ENCODE measurements around the gene TAS1R3. TPM values are rescaled to one million over a fixed set of nuclear protein-coding genes. Genes with fewer than 3 reads are reported as not detected.

TAS1R3 gene
- total and polyA plus RNA-seq, 10 of the 15 experiments (the other 5 are each of a cell fraction or from before 2014, with no cell fraction given), result 0.04 to 0.51 (median 0.08) TPM; not detected in 3

- no peak overlapping the region for H2AFZ ChIP-seq (ENCODE audit: control insufficient read depth, low read depth, low read length)
- RAD21 ChIA-PET (ENCODE audit: unreplicated experiment), result no interaction called here
- no peaks in the 10 kb centered on the region for H3K27me3 ChIP-seq (replicated peaks in 1 of 2; ENCODE audit: control insufficient read depth in 2 of 2, insufficient read depth in 2 of 2, low read length in 1 of 2)
- intact Hi-C loops (cut with micrococcal nuclease; ENCODE audit: unreplicated experiment), result no loop called here
- no peak overlapping the region for H3K4me3 ChIP-seq
- H3K27ac ChIP-seq (ENCODE audit: control insufficient read depth, insufficient read depth), result no peak overlapping the region
- no peaks in the 10 kb centered on the region for H3K36me3 ChIP-seq (ENCODE audit: control insufficient read depth in 2 of 2, insufficient read depth in 2 of 2, low read length in 1 of 2)
- ATAC-seq (no peak), FAIRE-seq (no peak), DNase-seq (ENCODE audit: low read depth, low spot score) (no peak)
- WGBS (ENCODE audit: insufficient coverage, insufficient replicate concordance, low lambda C conversion rate, missing lambda C conversion rate), result 77% methylated on average over 20 of the region's 20 CpGs
- H3K9ac ChIP-seq (ENCODE audit: control insufficient read depth, insufficient read depth, low read length), result no peak overlapping the region
- peaks cover 5% of the 10 kb centered on the region for H3K4me1 ChIP-seq (ENCODE audit: control insufficient read depth, insufficient read depth, low read length)
- no peaks in the 10 kb centered on the region for H3K9me3 ChIP-seq (replicated peaks; ENCODE audit: control insufficient read depth, insufficient read depth, low read length)
- no peak overlapping the region for H3K4me2 ChIP-seq (ENCODE audit: control insufficient read depth, insufficient read depth)
- peak; percentile 20; the same call in 1 of the 2 replicates for TF ChIP-seq PAX5 (IDR thresholded peaks at IDR 0.05; ENCODE audit: borderline replicate concordance, low read depth, low read length)
- TF ChIP-seq SUZ12 (IDR thresholded peaks at IDR 0.05; ENCODE audit: unreplicated experiment), result no peak
- no peak for TF ChIP-seq DPF2 (IDR thresholded peaks at IDR 0.05)
- no peak for TF ChIP-seq TARDBP (IDR thresholded peaks at IDR 0.05; ENCODE audit: borderline replicate concordance)
- CTCF ChIA-PET, result no interaction called here
- no peaks in the 10 kb centered on the region for H3K79me2 ChIP-seq (ENCODE audit: control insufficient read depth, insufficient read depth, low read length)
- in situ Hi-C loops (cut with MboI), result no loop called here
- POLR2A ChIA-PET, result no interaction called here
- BruUV-seq (replicated peaks), result no TSS peak
- H4K20me1 ChIP-seq (ENCODE audit: control insufficient read depth, insufficient read depth), result no peaks in the 10 kb centered on the region
- SMC1A ChIA-PET (ENCODE audit: uncharacterized antibody, unreplicated experiment), result no interaction called here
Measured at GRCh38 chr1:1360506-1361169, 29.6 kb downstream of the TAS1R3 start.

DNA sequence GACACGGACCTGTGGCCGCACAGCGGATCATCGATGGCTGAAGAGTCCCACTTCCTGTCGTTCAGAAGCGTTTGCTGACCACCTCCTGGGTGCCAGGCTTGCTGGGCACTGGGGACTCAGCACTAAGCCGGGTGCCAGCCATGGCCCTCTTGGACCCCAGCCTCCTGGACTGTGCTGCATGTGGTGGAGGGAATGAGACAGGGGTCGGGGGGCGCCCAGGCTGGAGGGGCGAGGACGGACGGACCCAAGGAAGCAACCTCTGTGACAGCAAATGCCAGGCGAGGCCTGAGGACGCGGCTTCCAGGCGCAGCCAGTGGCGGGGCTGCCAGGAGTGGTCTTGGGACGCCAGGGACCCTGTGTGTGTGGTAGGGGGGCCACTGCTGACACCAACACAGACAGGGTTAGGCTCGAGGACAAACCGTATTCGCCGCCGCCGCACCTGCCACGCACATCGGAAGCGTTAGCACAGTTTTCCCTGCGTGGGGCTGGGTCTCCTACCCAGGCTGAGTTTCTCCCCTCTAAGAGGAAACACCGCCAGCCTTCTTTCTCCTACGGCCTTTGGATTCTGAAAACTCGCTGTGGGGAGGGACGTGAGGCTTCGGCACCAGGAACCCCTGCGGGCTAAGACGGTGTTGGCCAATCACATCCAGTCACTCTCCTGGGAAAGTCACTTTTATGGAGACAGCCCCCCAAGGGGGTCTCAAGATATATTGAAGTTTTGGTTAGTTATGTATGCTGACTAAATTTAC, 30.3 kb downstream of the TAS1R3 start:
- no peaks in the 10 kb centered on the region; the same call in 2 of the 3 replicates for H3K9me3 ChIP-seq (replicated peaks; ENCODE audit: control insufficient read depth, insufficient read depth, low read length)
- no peak overlapping the region for H3K4me3 ChIP-seq
- H3K27me3 ChIP-seq (replicated peaks in 1 of 2; ENCODE audit: control insufficient read depth in 2 of 2, insufficient read depth in 2 of 2, low read length in 1 of 2), result no peaks in the 10 kb centered on the region
- no peak for ATAC-seq
- no peak overlapping the region for H3K4me2 ChIP-seq (ENCODE audit: control insufficient read depth, insufficient read depth)
- TF ChIP-seq HDGF (IDR thresholded peaks at IDR 0.05), result no peak
- TF ChIP-seq, protein P1, sequence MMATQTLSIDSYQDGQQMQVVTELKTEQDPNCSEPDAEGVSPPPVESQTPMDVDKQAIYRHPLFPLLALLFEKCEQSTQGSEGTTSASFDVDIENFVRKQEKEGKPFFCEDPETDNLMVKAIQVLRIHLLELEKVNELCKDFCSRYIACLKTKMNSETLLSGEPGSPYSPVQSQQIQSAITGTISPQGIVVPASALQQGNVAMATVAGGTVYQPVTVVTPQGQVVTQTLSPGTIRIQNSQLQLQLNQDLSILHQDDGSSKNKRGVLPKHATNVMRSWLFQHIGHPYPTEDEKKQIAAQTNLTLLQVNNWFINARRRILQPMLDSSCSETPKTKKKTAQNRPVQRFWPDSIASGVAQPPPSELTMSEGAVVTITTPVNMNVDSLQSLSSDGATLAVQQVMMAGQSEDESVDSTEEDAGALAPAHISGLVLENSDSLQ (IDR thresholded peaks at IDR 0.05), result no peak
- DNase-seq (ENCODE audit: low read depth, low spot score), result no peak
- ChIA-PET POLR2A (no interaction called here), SMC1A (ENCODE audit: uncharacterized antibody, unreplicated experiment) (no interaction called here), CTCF (no interaction called here), RAD21 (ENCODE audit: unreplicated experiment) (no interaction called here)
- no peak for FAIRE-seq
- BruUV-seq (replicated peaks), result no TSS peak
- 72% methylated on average over 35 of the region's 35 CpGs for WGBS (ENCODE audit: insufficient coverage, insufficient replicate concordance, low lambda C conversion rate, missing lambda C conversion rate)
- H2AFZ ChIP-seq (ENCODE audit: control insufficient read depth, low read depth, low read length), result no peak overlapping the region
- intact Hi-C loops (cut with micrococcal nuclease; ENCODE audit: unreplicated experiment) (no loop called here), in situ Hi-C loops (cut with MboI) (no loop called here)
- no peak overlapping the region for H3K27ac ChIP-seq (ENCODE audit: control insufficient read depth, insufficient read depth)
- H4K20me1 ChIP-seq (ENCODE audit: control insufficient read depth, insufficient read depth), result no peaks in the 10 kb centered on the region
- H3K79me2 ChIP-seq (ENCODE audit: control insufficient read depth, insufficient read depth, low read length), result no peaks in the 10 kb centered on the region
- peaks cover 5% of the 10 kb centered on the region for H3K4me1 ChIP-seq (ENCODE audit: control insufficient read depth, insufficient read depth, low read length)
- H3K36me3 ChIP-seq (ENCODE audit: control insufficient read depth in 2 of 2, insufficient read depth in 2 of 2, low read length in 1 of 2), result no peaks in the 10 kb centered on the region
- no peak overlapping the region for H3K9ac ChIP-seq (ENCODE audit: control insufficient read depth, insufficient read depth, low read length)

Measured in GM12878 (cell line).